ENCODE measurements around the gene MYBPC3. TPM values are rescaled to one million over a fixed set of nuclear protein-coding genes. Genes with fewer than 3 reads are reported as not detected.

MYBPC3 gene
- total and polyA plus RNA-seq, 2 donors (not counting 3 experiments of a cell fraction or from before 2014, with no cell fraction given) = not detected

GRCh38 chr11:47331454-47332302, 20.8 kb downstream of the MYBPC3 start:
- H3K27me3 ChIP-seq (ENCODE audit: control insufficient read depth in 2 of 2, insufficient read depth in 2 of 2, low read length in 2 of 2) = no peaks in the 10 kb centered on the region
- ChIA-PET CTCF (interaction anchor here (3.3 kb wide), 1 partner anchor 23 kb away, joined by 33 read pairs; no protein-coding TSS in a partner anchor), POLR2A (no interaction called here)
- H2AFZ ChIP-seq (ENCODE audit: low read depth, low read length) = no peak overlapping the region
- no peaks in the 10 kb centered on the region for H3K9me1 ChIP-seq (replicated peaks; ENCODE audit: control insufficient read depth, extremely low read depth, insufficient read depth, low read length)
- TF ChIP-seq POLR2AphosphoS5 (IDR thresholded peaks at IDR 0.05; ENCODE audit: insufficient read depth, low read depth, low read length) (no peak), FOS (IDR thresholded peaks at IDR 0.05; ENCODE audit: borderline replicate concordance, insufficient read depth, low read length) (no peak), MAX (IDR thresholded peaks at IDR 0.05; ENCODE audit: insufficient read depth, insufficient read length) (no peak), CTCF (IDR thresholded peaks at IDR 0.05; ENCODE audit: extremely low read depth in 1 of 2, insufficient read depth in 1 of 2, low read depth in 1 of 2, low read length in 2 of 2) (no peak), MYC (IDR thresholded peaks at IDR 0.05; ENCODE audit: low read depth, low read length) (no peak), JUN (IDR thresholded peaks at IDR 0.05; ENCODE audit: borderline replicate concordance, insufficient read depth, insufficient read length, low read depth) (no peak), POLR2A (IDR thresholded peaks at IDR 0.05; ENCODE audit: low read depth, low read length) (no peak), GATA2 (IDR thresholded peaks at IDR 0.05; ENCODE audit: insufficient read depth, insufficient read length, low read depth, low read length) (no peak), EZH2 (IDR thresholded peaks at IDR 0.05; ENCODE audit: borderline replicate concordance, low read depth, low read length, severe bottlenecking) (no peak)
- no peak overlapping the region for H3K4me3 ChIP-seq (replicated peaks in 1 of 3; ENCODE audit: insufficient read depth in 1 of 3, low read depth in 1 of 3, low read length in 3 of 3)
- H4K20me1 ChIP-seq (replicated peaks; ENCODE audit: control insufficient read depth, extremely low read depth, insufficient read depth, low read length) = no peaks in the 10 kb centered on the region
- H3K9ac ChIP-seq (replicated peaks; ENCODE audit: extremely low read depth, insufficient read depth, low read length) = no peak overlapping the region
- intact Hi-C loops (cut with micrococcal nuclease) (no loop called here), dilution Hi-C loops (cut with MboI; ENCODE audit: extremely low pct_ligation_motif_present, low sequenced_read_pairs) (no loop called here)
- H3K4me2 ChIP-seq (ENCODE audit: insufficient read depth, low read length) = no peak overlapping the region
- peaks cover 16% of the 10 kb centered on the region for H3K4me1 ChIP-seq (ENCODE audit: control insufficient read depth, extremely low read depth, insufficient read depth, low read length)
- no peaks in the 10 kb centered on the region for H3K9me3 ChIP-seq (replicated peaks; ENCODE audit: control insufficient read depth, insufficient read depth, low read length)
- no peaks in the 10 kb centered on the region for H3K79me2 ChIP-seq (ENCODE audit: control insufficient read depth, insufficient read depth, low read length)
- DNase-seq (ENCODE audit: low read depth, low spot score) (no peak), FAIRE-seq (no peak)
- H3K27ac ChIP-seq (ENCODE audit: insufficient read depth, low read depth, low read length) = no peak overlapping the region
- no TSS peak for BruUV-seq (replicated peaks)
- peaks cover 0 to 18% of the 10 kb centered on the region in 2 experiments for H3K36me3 ChIP-seq (ENCODE audit: control insufficient read depth in 2 of 2, extremely low read depth in 1 of 2, insufficient read depth in 2 of 2, low read length in 2 of 2)

All from endothelial cell of umbilical vein (primary cell).